PC-3 (cell line): Measurements from ENCODE around the gene SLC6A6. TPM values are rescaled to one million over a fixed set of nuclear protein-coding genes. Genes with fewer than 3 reads are reported as not detected.

Experiments
- ATAC-seq: fragments of 200-7000 bp; cut with Tn5 transposase; 2 replicates; pipeline ENCODE4 v1.9.1; 2020; ENCODE audit warnings: mild to moderate bottlenecking, moderate library complexity
- BruUV-seq: library from RNA; stranded (reverse); fragments of 400-500 nt; replicated peaks from 2 replicates; lab custom pipeline; 2021; lab: Mats Ljungman, UMichigan
- CTCF ChIA-PET: fragments of 300-600 bp; sonication (Branson Sonifier 250); formaldehyde crosslinking; loops from one replicate; lab custom pipeline; 2022; ENCODE audit warnings: antibody characterized with exemption; lab: Charles Lee
- POLR2A ChIA-PET: fragments of 300-600 bp; sonication (Branson Sonifier 250); formaldehyde crosslinking; loops from one replicate; lab custom pipeline; 2022; ENCODE audit warnings: antibody characterized with exemption; ENCODE audit not compliant: unreplicated experiment; lab: Charles Lee
- DNase-seq: peaks from one replicate; pipeline ENCODE4 v3.0.0-alpha.2; 2015
- H2AFZ ChIP-seq: fragments of 300-600 bp; sonication (generic); 2 replicates; pipeline ENCODE4 v1.6.0; 2016; ENCODE audit warnings: antibody characterized with exemption, low read length
- H3F3A ChIP-seq: fragments of 300-600 bp; sonication (generic); one replicate; pipeline ENCODE4 v1.6.0; 2017; ENCODE audit warnings: antibody characterized with exemption, low read length, control low read depth, mild to moderate bottlenecking; ENCODE audit not compliant: unreplicated experiment
- H3K27ac ChIP-seq: fragments of 300-600 bp; sonication (generic); 2 replicates; pipeline ENCODE4 v1.5.1; 2016; ENCODE audit warnings: mild to moderate bottlenecking, low read length
- H3K27me3 ChIP-seq: fragments of 300-600 bp; sonication (generic); 2 replicates; pipeline ENCODE4 v1.6.1; 2016; ENCODE audit warnings: low read length, mixed read lengths
- H3K36me3 ChIP-seq: fragments of 300-600 bp; sonication (generic); 2 replicates; pipeline ENCODE4 v1.6.1; 2016; ENCODE audit warnings: low read depth, mixed run types, low read length, mixed read lengths
- H3K4me1 ChIP-seq: fragments of 300-600 bp; sonication (generic); 2 replicates; pipeline ENCODE4 v1.5.1; 2016; ENCODE audit warnings: low read length; ENCODE audit not compliant: insufficient read depth
- H3K4me2 ChIP-seq: fragments of 300-600 bp; sonication (generic); 2 replicates; pipeline ENCODE4 v1.6.0; 2016; ENCODE audit warnings: low read length
- H3K4me3 ChIP-seq: fragments of 300-600 bp; sonication (generic); 2 replicates; pipeline ENCODE4 v1.5.1; 2016; ENCODE audit warnings: mild to moderate bottlenecking, low read length, mixed read lengths
- H3K79me2 ChIP-seq: fragments of 300-600 bp; sonication (generic); 2 replicates; pipeline ENCODE4 v1.6.1; 2017; ENCODE audit warnings: low read length, mixed read lengths
- H3K9ac ChIP-seq: fragments of 300-600 bp; sonication (generic); 2 replicates; pipeline ENCODE4 v1.6.0; 2016; ENCODE audit warnings: mild to moderate bottlenecking, low read length
- H3K9me2 ChIP-seq: fragments of 300-600 bp; sonication (generic); replicated peaks from 2 replicates; pipeline ENCODE4 v1.6.1; 2016; ENCODE audit warnings: mixed run types, low read length, mixed read lengths
- H3K9me3 ChIP-seq: fragments of 300-600 bp; sonication (generic); 2 replicates; pipeline ENCODE4 v1.6.1; 2016; ENCODE audit warnings: low read length, mixed read lengths
- H4K20me1 ChIP-seq: fragments of 300-600 bp; sonication (generic); 2 replicates; pipeline ENCODE4 v1.6.1; 2016; ENCODE audit warnings: low read length, mixed read lengths
- CTCF ChIP-seq: fragments of 300-600 bp; sonication (generic); conservative IDR thresholded peaks from 2 replicates; pipeline ENCODE4 v1.5.1; 2017; ENCODE audit warnings: antibody characterized with exemption, low read depth, mild to moderate bottlenecking, low read length
- EZH2 ChIP-seq: fragments of 300-600 bp; sonication (generic); IDR thresholded peaks from one replicate; pipeline ENCODE4 v1.6.1; 2017; ENCODE audit warnings: antibody characterized with exemption, mild to moderate bottlenecking, low read length; ENCODE audit not compliant: unreplicated experiment
- EZH2phosphoT487 ChIP-seq: fragments of 300-600 bp; sonication (generic); IDR thresholded peaks from 2 replicates; pipeline ENCODE4 v1.6.1; 2018; ENCODE audit warnings: mild to moderate bottlenecking, antibody characterized with exemption, low read length, borderline replicate concordance
- intact Hi-C: fragments of 100-400 bp; cut with micrococcal nuclease; formaldehyde crosslinking; loops from 2 replicates; pipeline ENCODE4 v1.9.0; 2023
- total RNA-seq: library from RNA; depleted of rRNA; stranded (reverse); fragments of >200 nt; gene quantifications from 2 replicates; pipeline ENCODE4 v1.2.3, GENCODE V29; 2014

Gene SLC6A6
- total RNA-seq, 1 experiment from 2014 or later, result 28.1 TPM

DNA sequence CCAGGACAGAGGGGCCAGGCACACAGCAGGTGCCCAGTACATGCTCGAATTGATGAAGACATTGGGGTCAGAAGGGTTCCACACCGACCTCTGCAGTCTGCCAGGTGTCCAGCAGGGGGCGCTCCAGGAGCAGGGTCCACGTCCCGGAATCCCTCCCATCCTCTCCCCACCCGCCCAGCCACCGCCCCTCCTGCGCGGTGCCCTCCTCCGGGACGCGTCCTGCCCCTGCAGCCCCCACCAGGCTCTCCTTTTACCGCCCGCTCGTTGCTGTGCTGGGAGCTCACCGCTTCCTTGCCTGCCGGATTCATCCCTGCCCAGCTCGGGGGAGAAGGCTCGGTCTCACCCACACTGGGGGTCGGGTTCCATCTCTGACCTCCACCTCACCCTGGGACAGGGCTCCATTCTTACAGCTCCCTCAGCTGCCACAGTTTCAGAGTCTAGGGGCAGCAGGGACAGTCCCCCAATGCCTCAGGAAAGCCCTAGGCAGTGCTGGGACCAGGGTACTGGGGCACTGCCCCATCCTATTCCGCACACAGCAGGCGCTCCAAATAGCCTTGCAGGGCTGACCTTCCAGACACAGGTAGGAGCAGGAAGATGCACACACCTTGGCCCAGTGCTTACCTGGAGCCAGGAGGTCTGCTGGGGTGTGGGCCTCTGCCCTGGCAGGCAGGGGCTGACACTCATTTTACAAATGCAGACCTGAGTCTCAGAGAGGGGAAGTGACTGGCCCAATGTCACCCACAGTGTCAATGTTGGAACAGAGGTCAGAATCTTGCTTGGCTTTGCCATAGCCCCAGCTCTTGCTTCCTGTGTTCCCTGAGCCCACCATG lies 106.8 kb downstream of the SLC6A6 start:
- no TSS peak for BruUV-seq
- Histone ChIP-seq H3K4me1 (no peaks in the 10 kb centered on the region), H3K27me3 (no peaks in the 10 kb centered on the region; the same call in 1 of the 2 replicates), H3K79me2 (no peaks in the 10 kb centered on the region), H3K9ac (no peak overlapping the region), H2AFZ (peak overlapping the region; percentile 71), H3K9me3 (no peaks in the 10 kb centered on the region), H3K9me2 (no peaks in the 10 kb centered on the region), H3K27ac (no peak overlapping the region), H3K36me3 (no peaks in the 10 kb centered on the region), H4K20me1 (no peaks in the 10 kb centered on the region), H3F3A (no peaks in the 10 kb centered on the region), H3K4me3 (peak overlapping the region; percentile 51; the same call in 1 of the 2 replicates), H3K4me2 (peak overlapping the region; percentile 72)
- ChIA-PET CTCF (interaction anchor here (0.6 to 1.2 kb wide), 3 partner anchors 39 to 266 kb away, joined by 3 to 4 read pairs (median 3); no protein-coding TSS in a partner anchor), POLR2A (no interaction called here)
- peak; percentile 80 for TF ChIP-seq CTCF
- TF ChIP-seq EZH2, result no peak
- peak; percentile 89 for ATAC-seq
- intact Hi-C loops, result loop anchor here (1.0 to 10.0 kb wide), 4 partner anchors 40 to 413 kb away; partner anchors contain the start of gene CCDC174
- peak; percentile 80 for DNase-seq

GRCh38 chr3:14509796-14510100 lies 107.3 kb downstream of the SLC6A6 start:
- no peaks in the 10 kb centered on the region for H4K20me1 ChIP-seq
- H3K27ac ChIP-seq, result no peak overlapping the region
- ChIA-PET POLR2A (no interaction called here), CTCF (interaction anchor here (1.2 kb wide), 1 partner anchor 38 kb away, joined by 4 read pairs; no protein-coding TSS in a partner anchor)
- TF ChIP-seq EZH2 (no peak), EZH2phosphoT487 (no peak), CTCF (no peak)
- no peak overlapping the region for H3K9ac ChIP-seq
- no peak for ATAC-seq
- H3K36me3 ChIP-seq, result no peaks in the 10 kb centered on the region
- intact Hi-C loops, result loop anchor here (1.0 to 10.0 kb wide), 4 partner anchors 40 to 413 kb away; partner anchors contain the start of gene CCDC174
- no peaks in the 10 kb centered on the region for H3F3A ChIP-seq
- H3K4me2 ChIP-seq, result no peak overlapping the region
- H3K79me2 ChIP-seq, result no peaks in the 10 kb centered on the region
- no peak overlapping the region for H3K4me3 ChIP-seq
- DNase-seq, result no peak
- no peak overlapping the region for H2AFZ ChIP-seq
- BruUV-seq, result no TSS peak
- H3K9me3 ChIP-seq, result no peaks in the 10 kb centered on the region
- H3K4me1 ChIP-seq, result no peaks in the 10 kb centered on the region
- H3K9me2 ChIP-seq, result no peaks in the 10 kb centered on the region
- no peaks in the 10 kb centered on the region for H3K27me3 ChIP-seq
